Stimulated activated CD8-positive, alpha-beta memory T cell treated with anti-CD3 and anti-CD28 coated beads, Interleukin-4, amount 100 ng/mL, for 4 hours (primary cell): Measurements from ENCODE around the gene RRP8.

ENCODE experiments used
- DNase-seq, 2 donors: peaks; one replicate each; pipeline ENCODE4 v3.0.0-alpha.2; 2020; ENCODE audit warnings: low read depth in 2 of 2, low spot score in 1 of 2

The RRP8 gene

DNA sequence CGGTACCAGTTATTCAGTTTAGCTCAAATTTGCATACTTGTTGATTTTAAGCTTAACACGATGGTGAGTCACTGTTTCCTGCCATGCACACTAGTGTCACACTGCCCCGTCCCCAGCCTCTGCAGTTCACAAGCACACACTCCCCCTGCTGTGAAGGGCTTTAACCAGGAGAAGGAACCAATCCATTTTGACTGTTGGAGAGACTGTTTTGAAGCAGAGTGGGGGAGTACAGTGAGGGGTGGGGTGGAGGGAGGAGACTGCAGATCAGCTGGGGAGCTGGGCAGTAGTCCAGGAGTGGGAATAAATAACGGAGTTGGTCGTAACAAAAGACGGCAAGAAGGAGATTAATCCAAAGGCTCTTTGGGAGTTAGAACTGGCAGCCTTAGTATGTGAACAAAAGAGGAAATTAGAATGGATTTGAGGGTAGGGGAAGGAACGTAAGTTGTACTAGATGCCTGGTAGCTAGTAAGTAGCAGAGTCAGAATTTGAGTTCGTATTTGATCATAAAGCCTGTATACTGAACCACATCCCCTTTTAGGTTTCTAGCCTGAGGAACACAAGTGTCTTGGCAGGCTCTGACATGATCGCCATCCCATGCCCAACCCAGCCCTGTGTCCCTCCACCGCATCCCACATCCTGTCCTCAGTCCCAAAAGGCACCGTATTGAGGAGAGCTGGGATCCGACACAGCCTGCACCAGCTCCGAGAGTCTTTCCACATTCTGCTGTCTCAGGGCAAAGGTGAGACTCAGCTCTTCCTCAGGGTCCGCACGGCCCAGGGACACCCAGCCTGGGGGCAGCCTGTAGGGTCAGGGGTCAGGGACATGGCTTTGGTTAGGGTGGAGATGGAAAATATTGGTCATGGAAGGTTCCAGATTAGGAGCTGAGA lies 14.9 kb upstream of the RRP8 start:
- DNase-seq, result peak; percentile 45 to 65

DNA sequence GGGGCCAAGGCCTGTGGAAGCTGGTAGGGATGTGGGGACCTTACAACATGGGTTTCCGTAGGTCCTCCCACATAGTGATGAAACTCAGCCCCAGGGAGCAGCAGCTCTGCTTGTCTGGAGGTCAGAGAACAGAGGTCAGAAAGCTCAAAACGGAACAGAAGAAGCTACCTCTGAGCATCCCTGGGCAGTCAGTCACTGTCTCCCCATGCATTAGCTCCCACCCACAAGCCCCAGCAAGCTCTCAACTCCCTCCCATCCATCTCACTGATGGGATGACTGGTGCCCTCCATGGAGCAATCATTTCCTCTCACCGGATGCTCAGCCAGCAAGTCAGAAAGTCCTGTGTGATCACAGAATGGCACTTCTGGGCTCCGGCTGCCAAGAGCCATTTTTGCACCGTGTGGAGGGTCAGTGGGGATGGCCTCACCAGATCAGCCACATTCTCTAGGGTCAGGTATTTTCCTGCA lies 13.9 kb upstream of the RRP8 start:
- no peak for DNase-seq

DNA sequence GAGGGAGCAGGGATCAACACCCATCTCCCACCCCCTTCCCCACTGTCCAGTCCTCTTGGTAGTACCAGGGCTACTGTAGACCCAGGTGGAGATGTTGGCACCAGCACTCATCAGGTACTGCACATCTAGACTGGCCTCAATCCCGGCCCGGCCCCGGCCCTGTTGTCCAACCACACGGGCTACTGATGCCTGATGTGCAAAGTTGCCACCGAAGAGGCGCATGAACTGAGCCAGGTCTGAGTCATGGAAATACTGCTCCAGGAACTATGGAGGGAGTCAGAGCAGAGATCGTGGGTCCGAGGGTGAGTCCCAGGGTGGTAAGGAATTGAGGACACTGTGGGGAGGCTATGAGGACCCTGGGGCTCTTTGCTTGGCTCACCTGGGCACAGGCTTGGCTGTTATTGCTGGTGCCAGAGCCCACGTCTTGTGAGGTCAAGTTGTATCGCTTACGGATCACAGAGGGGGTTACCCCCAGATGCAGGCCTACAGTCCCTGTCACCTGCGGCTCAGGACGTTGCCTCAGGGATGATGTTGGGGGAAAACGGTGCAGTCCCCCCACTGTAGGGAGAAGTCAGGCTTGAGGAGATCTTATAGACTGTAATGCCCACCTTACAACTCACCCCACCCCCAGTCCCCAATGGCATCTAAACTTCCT lies 13.3 kb upstream of the RRP8 start:
- no peak for DNase-seq

DNA sequence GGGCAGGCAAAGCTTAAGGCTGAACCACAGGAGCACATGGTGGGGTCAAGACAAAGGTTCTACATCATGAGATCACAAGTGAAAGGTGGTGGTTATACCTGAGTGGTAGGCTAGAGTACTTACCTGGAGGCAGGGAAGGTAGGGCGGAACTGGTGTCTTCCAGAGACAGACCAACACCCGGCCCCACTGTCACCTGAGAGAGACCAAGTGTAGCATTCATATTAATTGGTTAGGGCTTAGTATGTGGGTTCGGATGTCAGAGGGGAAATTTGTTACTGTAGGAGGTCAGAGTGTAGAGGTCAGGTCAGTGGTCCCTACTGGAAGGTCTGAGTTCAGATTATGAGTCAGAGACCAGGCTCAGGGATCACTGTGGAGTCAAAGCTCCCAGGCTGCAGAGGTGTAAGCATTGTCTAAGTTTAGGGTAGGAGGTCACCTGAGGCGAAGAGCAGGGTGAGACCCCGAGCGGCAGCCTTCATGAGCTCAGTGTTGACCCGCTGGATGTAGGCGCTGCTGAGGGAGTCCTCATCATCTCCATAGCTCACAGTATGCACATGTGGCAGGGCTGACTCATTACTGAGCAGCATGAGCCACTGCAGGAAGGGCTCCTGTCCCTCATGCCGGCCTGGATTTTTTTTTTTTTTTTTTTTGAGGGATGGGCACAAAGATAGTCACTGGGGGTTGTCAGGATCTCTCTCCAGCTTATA lies 12.6 kb upstream of the RRP8 start:
- no peak for DNase-seq

DNA sequence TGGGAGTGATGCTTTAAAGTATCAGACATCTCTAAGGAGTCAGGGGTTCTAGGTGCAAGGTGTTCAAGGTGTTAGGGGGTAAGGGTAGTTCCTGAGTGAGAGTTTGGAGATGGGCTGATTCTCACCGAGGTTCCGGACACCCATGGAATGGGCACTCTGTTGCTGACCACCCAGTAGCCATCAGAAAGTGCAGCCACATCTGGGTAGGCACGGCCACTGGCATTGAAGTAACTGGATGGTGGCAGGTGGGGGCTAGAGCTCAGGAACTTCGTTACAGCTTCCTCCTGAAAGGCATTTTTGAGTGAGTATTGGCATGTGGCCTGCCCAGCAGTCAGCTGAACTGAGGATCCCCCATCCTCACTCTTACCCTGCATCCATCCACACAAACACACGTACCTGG lies 11.6 kb upstream of the RRP8 start:
- DNase-seq, result no peak

DNA sequence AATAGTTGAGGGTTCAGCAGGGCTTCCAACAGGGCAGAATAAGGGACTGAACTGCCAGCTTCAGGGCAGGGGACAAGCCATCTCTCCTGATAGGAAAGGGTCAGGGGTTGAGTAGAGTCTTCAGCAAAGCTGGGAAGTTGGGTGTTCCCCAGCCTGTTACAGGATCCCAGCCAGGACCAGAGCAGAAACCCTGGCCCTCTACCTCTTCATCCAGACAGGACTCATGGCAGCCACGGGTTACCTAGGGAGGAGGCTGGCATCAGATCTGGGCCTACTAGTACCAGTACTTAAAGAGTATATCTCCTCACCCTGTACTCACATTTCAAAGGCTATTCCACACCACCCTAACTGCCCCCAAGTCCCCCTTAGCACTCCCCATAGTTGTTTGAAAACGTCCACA lies 11.0 kb upstream of the RRP8 start:
- DNase-seq, result no peak

DNA sequence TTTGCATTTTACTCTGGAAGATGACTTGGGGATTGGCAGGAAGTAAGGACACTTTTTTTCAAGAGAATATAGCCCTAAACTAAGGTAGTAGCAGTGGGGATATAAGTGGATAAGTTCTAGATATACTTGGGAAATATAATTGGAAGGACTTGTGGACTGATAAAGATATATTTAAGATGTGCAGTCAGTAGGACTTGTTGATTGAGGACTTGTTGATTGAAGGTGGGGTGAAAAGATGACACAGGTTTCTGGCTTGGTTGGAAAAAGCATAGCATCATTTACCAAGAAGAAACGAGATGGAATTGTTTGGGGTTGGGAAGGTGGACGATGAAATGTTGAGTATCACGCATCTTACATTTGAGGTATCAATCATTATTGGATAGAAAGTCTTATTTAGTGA lies 10.1 kb upstream of the RRP8 start:
- DNase-seq, result no peak

DNA sequence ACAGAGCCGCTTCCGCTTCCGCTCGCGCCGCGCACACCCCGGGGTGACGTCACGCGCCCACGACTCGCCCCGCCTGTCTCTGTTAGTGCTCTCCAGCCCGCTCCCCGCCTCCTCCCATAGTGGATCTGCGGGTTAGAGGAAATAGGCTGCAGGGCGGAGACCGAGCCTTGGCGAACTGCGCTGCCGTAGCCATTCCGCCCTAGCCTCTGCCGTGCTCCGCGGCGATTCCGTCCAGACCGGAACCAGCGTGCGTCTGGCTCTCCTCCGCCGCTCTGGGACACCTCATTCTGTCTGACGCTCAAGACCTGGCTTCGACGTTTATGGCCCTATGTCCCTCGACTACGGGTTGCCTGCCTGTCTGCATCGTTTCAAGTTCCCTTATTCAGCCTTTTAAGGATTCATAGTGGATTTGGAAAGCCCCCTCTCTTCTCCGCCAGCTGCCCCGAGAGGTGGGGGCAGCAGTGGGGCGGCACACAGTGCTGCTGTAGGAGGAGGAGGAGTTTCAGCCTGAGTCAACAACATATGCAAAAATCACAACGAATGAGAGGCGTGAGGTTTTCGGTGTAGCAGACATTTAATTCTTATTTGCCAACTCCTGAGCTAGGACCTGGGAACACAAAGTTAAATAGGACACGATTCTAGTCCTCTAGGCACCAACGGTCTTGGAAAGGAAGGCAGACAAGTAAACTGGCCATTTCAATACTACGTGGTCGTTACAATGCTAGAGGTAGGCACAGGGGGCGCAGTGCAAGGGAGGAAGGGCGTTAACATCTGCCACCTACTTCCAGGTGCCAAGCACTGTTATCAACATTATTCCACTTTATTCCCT lies 9.0 kb upstream of the RRP8 start, which contains the start of gene TAF10:
Gene TAF10 (minus strand): TSS at position 4 of the 829 bp plus-strand sequence. CDS start 27 bp downstream, outside the sequence.
- DNase-seq, result peak; percentile 88 to 92

DNA sequence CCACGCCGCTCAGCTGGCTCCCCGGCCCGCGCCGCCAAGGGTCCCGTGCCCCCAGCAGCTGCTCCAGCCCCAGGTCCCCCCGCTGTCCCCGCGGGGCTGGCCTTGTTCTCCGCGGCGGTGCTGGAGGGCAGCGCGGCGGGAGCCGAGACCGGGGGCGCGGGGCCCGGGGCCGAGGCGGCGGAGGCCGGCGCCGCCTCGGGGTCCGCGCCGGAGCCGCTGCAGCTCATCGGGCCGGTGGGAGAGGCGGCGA lies 8.5 kb upstream of the RRP8 start:
- DNase-seq, result no peak

DNA sequence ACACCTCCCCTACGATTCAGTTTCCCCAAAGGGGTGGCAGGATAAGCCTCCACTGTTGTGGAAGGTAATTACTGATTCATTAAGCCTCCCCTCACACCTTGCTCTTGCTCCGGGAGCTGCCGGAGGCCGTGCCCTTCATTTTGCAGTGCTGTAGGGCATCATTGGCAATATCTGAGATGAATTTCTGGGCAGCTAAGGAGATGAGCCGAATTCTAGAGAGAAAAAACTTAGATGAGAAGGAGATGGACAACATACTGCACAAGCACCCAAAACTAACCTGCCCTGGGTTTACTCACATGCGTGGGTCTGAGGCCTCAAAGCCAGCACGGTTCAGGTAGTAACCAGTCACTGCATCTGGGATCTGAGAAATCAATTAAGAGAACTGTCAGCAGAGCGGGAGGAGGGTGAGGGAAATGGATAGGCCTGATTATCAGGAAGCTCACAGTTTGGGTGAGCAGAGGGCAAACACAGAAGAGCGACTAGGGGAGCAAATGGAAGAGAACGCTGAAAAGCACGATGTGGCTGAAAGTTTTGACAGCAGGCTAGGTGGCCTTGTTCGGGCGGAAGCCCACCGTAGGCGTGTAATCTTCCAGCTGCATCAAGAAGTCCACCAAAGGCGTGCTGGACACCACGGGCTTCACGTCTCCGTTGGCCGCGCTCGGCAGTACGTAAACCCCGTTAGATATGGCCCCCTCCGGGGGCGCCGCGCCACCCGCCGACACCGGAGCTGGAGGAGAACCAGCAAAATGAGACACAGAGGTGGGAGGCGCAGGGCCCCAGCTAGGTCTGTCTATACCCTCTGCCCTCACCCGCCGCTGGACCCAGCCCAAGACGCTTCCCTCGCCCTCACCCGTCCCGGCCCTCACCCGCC lies 7.9 kb upstream of the RRP8 start:
- no peak for DNase-seq

DNA sequence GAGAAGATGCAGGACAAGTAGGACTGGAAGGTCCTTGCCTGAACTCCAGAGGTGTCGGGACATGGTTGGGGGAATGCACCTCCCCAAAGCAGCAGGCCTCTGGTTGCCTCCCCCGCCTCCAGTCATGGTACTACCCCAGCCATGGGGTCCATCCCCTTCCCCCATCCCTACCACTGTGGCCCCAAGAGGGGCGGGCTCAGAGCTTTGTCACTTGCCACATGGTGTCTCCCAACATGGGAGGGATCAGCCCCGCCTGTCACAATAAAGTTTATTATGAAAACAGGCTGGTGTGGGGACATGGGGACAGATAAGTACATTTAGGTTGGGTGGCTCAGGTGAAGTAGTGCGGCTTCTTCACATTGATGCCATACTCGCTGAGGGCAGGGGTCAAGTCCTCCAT lies 7.2 kb upstream of the RRP8 start:
- no peak for DNase-seq

DNA sequence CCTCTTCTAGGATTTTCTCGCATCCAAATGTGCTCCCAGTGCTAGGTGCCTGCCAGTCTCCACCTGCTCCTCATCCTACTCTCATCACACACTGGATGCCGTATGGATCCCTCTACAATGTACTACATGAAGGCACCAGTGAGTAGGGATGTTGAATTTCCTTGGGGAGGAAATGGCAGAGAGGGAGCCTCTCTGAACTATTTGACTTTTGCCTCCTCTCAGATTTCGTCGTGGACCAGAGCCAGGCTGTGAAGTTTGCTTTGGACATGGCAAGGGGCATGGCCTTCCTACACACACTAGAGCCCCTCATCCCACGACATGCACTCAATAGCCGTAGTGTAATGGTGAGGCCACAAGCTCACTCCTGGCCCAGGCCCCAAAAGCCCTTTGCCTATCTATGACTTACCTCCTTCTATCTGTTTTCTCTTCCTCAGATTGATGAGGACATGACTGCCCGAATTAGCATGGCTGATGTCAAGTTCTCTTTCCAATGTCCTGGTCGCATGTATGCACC lies 6.1 kb upstream of the RRP8 start:
- no peak for DNase-seq

DNA sequence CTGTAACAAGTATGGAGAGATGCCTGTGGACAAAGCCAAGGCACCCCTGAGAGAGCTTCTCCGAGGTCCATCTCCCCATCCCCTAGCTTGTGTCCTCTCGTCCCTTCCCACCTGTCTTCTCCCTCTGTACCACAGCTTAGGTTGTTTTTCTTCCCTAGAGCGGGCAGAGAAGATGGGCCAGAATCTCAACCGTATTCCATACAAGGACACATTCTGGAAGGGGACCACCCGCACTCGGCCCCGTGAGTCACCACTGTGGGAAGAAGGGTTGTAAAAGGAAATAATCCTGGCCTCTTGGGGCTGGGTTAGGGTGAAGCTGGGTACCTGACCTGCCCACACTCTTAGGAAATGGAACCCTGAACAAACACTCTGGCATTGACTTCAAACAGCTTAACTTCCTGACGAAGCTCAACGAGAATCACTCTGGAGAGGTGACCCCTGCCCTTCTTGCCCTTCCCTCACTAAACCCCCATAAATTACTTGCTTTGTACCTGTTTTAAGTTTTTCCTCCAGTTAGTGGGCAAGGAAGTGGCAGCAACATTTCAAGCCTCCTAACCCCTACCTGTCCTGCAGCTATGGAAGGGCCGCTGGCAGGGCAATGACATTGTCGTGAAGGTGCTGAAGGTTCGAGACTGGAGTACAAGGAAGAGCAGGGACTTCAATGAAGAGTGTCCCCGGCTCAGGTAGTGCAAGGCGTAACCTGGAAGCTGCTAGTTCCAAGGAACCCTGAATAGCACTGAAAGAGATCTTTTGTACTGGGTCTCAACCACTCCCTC lies 5.5 kb upstream of the RRP8 start:
- no peak for DNase-seq

DNA sequence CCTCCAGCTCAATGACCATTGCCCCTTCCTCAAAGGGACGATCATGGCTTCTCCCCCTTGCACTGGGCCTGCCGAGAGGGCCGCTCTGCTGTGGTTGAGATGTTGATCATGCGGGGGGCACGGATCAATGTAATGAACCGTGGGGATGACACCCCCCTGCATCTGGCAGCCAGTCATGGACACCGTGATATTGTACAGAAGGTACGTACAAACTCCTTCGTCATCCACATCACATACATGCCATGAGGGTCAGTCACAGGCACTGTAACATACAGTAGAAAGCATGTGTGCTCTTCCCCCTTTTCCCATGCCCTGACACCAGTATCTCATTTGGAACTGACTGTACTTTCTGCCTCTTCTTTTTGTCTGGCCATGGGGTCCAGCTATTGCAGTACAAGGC lies 4.6 kb upstream of the RRP8 start:
- DNase-seq, result no peak

DNA sequence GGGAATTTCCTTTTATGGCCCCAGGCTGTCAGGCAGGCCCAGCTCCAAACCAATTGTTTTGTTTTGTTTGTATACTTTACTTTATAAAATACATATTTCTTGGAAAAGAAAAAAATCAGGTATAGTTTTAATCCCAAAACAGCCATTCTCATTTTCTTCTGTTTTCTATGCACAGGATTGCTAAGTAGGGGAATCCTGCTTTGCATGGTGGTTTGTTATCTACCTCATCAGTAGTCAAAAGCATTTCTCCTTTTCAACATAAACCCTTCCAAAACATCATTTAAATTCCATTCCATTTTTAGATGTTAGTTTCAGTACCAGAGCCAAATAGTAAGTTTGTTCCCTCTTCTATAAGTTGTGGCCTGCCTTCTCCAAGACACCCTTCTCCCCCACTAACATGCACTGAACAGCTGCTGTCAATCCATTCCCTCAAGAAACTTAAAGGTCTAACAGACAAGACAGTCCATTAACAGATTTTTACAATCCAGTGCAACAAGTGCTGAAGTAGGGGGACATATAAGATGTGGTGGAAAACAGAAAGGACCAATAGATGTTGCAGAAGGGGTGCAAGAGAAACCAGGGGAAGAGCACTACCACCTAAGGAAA lies 3.9 kb upstream of the RRP8 start:
- no peak for DNase-seq

DNA sequence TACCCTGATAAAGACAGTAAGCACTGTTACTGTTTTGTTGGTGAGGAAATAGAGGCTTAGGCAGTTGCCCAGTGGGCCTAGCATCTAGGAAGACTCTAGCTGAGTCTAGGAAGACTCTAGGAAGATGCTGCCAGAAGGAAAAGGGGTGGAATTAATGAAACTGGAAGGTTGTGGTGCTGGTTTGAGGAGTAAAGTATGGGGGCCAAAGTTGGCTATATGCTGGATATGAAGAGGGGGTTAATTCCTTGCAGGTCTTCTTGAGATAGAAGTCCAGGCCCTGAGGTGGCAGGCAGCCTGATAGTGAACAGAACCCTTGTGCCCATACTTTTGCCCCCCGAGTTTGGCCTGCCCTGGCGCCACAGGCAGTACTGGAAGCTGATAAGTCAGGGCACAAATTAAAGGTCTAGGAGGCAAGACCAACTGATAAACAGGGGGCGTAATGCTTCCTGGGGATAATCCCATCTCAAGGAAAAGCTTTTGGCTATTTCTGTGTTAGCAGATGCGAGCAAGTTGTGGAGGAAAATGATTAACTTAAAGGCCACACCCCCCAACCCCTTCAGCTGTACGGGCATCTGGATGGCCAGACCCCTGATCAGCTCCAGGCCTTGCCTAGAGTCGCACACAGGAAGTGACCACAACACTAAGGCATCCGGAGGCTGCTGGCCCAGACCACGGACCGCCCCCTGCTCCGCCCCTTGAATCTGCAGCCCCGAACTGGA lies 3.2 kb upstream of the RRP8 start:
- DNase-seq, result peak in 1 of 2 donors; percentile 39

DNA sequence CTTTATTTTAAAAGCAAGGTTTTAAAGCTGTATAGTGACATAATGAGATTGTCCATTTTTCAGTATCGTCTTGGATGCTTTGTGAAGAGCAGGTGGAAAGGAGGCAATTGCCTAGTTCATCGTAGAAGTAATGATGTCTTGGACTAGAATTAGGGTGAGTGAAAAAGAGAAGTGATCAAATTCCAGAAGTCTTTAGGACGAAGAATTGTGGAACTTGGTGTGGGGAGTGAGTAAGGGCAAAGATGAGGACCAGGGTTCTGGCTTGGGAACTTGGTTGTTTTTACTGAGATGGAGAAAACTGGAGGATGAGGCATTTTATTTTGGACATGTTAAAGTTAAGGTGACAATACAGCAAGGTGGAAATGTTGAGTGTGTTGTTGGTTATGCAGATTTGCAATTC lies 1.4 kb upstream of the RRP8 start:
- no peak for DNase-seq

DNA sequence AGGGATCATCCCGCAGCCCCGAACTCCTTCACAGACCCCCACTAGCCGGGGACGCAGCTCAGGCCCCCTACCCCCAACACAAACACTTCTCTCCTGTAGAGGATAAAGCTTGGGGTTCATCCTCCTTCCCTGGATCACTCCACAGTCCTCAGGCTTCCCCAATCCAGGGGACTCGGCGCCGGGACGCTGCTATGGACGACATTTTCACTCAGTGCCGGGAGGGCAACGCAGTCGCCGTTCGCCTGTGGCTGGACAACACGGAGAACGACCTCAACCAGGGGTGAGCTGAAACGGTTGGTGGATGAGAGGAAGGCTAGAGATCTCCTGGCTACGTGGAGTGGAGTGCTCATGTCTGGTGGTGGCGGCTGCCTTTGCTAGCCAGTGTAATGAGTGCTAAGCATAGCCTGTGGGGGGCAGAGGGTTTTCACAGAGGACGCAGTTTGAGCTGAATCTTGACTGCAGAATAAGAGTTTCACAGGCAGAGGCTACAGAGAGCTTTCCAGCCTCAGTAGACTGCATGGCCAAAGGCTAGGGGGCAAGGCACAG lies 738 bp upstream of the RRP8 start:
- no peak for DNase-seq
